IPS-NIHi11 (cell line): ENCODE data around the gene KCNK5.

Source experiments
- DNase-seq: peaks from one replicate; pipeline ENCODE4 v3.0.0; 2012; ENCODE audit warnings: mixed read lengths, low spot score

Gene KCNK5

GRCh38 chr6:39171489-39172376 lies 57.5 kb downstream of the KCNK5 start:
- no peak for DNase-seq

- no peak for DNase-seq
These were observed 58.4 kb downstream of the KCNK5 start for GRCh38 chr6:39170860-39171259.

- DNase-seq, result no peak
These were observed 58.9 kb downstream of the KCNK5 start for GRCh38 chr6:39170389-39170788.

- DNase-seq, result no peak
These were observed 59.6 kb downstream of the KCNK5 start for GRCh38 chr6:39169448-39170344.

- DNase-seq, result no peak
These were observed 61.2 kb downstream of the KCNK5 start for GRCh38 chr6:39167866-39168625.

GRCh38 chr6:39167321-39167720 lies 62.0 kb downstream of the KCNK5 start:
- no peak for DNase-seq

- no peak for DNase-seq
These were observed 62.4 kb downstream of the KCNK5 start for GRCh38 chr6:39166912-39167290.

- peak; percentile 95 for DNase-seq
These were observed 62.9 kb downstream of the KCNK5 start for GRCh38 chr6:39166189-39166911.

- no peak for DNase-seq
These were observed 71.8 kb downstream of the KCNK5 start for GRCh38 chr6:39157511-39157910.

GRCh38 chr6:39156801-39157200 lies 72.5 kb downstream of the KCNK5 start:
- DNase-seq, result no peak

GRCh38 chr6:39154705-39155104 lies 74.6 kb downstream of the KCNK5 start:
- DNase-seq, result no peak

GRCh38 chr6:39153766-39154397 lies 75.4 kb downstream of the KCNK5 start:
- no peak for DNase-seq

GRCh38 chr6:39152262-39152661 lies 77.0 kb downstream of the KCNK5 start:
- no peak for DNase-seq

GRCh38 chr6:39151211-39151610 lies 78.1 kb downstream of the KCNK5 start:
- no peak for DNase-seq

GRCh38 chr6:39144481-39145173 lies 84.6 kb downstream of the KCNK5 start:
- DNase-seq, result no peak

GRCh38 chr6:39143238-39143930 lies 85.9 kb downstream of the KCNK5 start:
- no peak for DNase-seq

- DNase-seq, result no peak
These were observed 88.6 kb downstream of the KCNK5 start for GRCh38 chr6:39140556-39141167.
